Body of pancreas (tissue), 4 donors: ENCODE data around the gene DNAH3. TPM values are rescaled to one million over a fixed set of nuclear protein-coding genes. Genes with fewer than 3 reads are reported as not detected.
A peak's percentile ranks its signal among the peaks of the same experiment; 100 is the strongest.

Source experiments
- ATAC-seq: fragments of 150-250 bp; one replicate; pipeline ENCODE4 v1.9.1; 2016
- DNase-seq, 4 donors: peaks; one replicate each; pipeline ENCODE4 v3.0.0-alpha.2; 2019
- H3K27ac ChIP-seq, 4 donors: fragments of 200-600 bp; sonication (generic); 1 replicate in 3 of 4; 2 replicates in 1 of 4; pipeline versions ENCODE4 v1.5.1 to v1.6.1; 2016 to 2019; ENCODE audit warnings: mild to moderate bottlenecking in 1 of 4, mixed read lengths in 1 of 4, moderate library complexity in 1 of 4
- H3K27me3 ChIP-seq, 2 donors: fragments of 200-600 bp; sonication (generic); one replicate each; pipeline ENCODE4 v1.6.0; 2016; ENCODE audit warnings: mild to moderate bottlenecking in 1 of 2
- H3K36me3 ChIP-seq, 2 donors: fragments of 200-600 bp; sonication (generic); replicated peaks in 1 of 2; 2 replicates each; pipeline ENCODE4 v1.5.1; 2016; ENCODE audit warnings: low read depth in 2 of 2; ENCODE audit not compliant: insufficient read depth in 1 of 2
- H3K4me1 ChIP-seq: fragments of 200-600 bp; sonication (generic); one replicate; pipeline ENCODE4 v1.6.0; 2016
- H3K4me3 ChIP-seq, 2 donors: fragments of 200-600 bp; sonication (generic); 1 replicate in 1 of 2; 2 replicates in 1 of 2; pipeline ENCODE4 v1.5.1; 2016 to 2019
- H3K9me3 ChIP-seq, 3 donors: fragments of 200-600 bp; sonication (generic); 1 replicate in 2 of 3; 2 replicates in 1 of 3; pipeline ENCODE4 v1.5.1; 2016
- POLR2A ChIP-seq, 3 donors: fragments of 450-650 bp; IDR thresholded peaks; one replicate each; pipeline ENCODE4 v1.6.1; 2016; ENCODE audit warnings: antibody characterized with exemption in 3 of 3, mild to moderate bottlenecking in 2 of 3
- WGBS, 2 donors: methylation state at CpG; one replicate each; pipeline ENCODE4 v1.1.5; 2017; 5-methylcytosine and 5-hydroxymethylcytosine counted together
- intact Hi-C: fragments of 100-400 bp; cut with DNase I; formaldehyde crosslinking; loops from one replicate; pipeline ENCODE4 v1.15.1; 2023
- total RNA-seq, 2 donors: library from RNA; depleted of rRNA; stranded (reverse); fragments of >200 nt; gene quantifications; one replicate each; pipeline ENCODE4 v1.1.0, GENCODE V29; 2016
- TF ChIP-seq, protein P1 (sequence below), 7 experiments: fragments of 450-650 bp in 4 of 7; fragments of 200-600 bp in 3 of 7; sonication (generic) in 3 of 7; IDR thresholded peaks; one replicate each; pipeline ENCODE4 v1.5.1; 2016 to 2019; ENCODE audit warnings: antibody characterized with exemption in 7 of 7

DNAH3 gene
- total RNA-seq, 2 donors from 2014 or later = not detected

- H3K27me3 ChIP-seq = no peaks in the 10 kb centered on the region
- WGBS, 2 donors = 14 to 17% methylated on average over 7 of the region's 7 CpGs
- intact Hi-C loops = no loop called here
- TF ChIP-seq, protein P1, sequence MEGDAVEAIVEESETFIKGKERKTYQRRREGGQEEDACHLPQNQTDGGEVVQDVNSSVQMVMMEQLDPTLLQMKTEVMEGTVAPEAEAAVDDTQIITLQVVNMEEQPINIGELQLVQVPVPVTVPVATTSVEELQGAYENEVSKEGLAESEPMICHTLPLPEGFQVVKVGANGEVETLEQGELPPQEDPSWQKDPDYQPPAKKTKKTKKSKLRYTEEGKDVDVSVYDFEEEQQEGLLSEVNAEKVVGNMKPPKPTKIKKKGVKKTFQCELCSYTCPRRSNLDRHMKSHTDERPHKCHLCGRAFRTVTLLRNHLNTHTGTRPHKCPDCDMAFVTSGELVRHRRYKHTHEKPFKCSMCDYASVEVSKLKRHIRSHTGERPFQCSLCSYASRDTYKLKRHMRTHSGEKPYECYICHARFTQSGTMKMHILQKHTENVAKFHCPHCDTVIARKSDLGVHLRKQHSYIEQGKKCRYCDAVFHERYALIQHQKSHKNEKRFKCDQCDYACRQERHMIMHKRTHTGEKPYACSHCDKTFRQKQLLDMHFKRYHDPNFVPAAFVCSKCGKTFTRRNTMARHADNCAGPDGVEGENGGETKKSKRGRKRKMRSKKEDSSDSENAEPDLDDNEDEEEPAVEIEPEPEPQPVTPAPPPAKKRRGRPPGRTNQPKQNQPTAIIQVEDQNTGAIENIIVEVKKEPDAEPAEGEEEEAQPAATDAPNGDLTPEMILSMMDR (IDR thresholded peaks at IDR 0.05) = no peak
- no peak for TF ChIP-seq POLR2A (IDR thresholded peaks at IDR 0.05)
- no peak overlapping the region for H3K4me3 ChIP-seq
- peak overlapping the region in 3 of 4 donors; percentile 29 to 62 (median 41) for H3K27ac ChIP-seq
- ATAC-seq = no peak
- peaks cover 0 to 3% of the 10 kb centered on the region in 2 donors for H3K36me3 ChIP-seq
- H3K4me1 ChIP-seq = peaks cover 40% of the 10 kb centered on the region
- DNase-seq = peak; percentile 18 to 67 (median 50)
- H3K9me3 ChIP-seq = no peaks in the 10 kb centered on the region
Observed at GRCh38 chr16:21162661-21163151, 12.1 kb upstream of the DNAH3 start.

GRCh38 chr16:21161211-21161610 lies 10.6 kb upstream of the DNAH3 start:
- H3K4me1 ChIP-seq = peaks cover 42% of the 10 kb centered on the region
- 59 to 61% methylated on average over 2 of the region's 2 CpGs for whole genome bisulfite sequencing, 2 donors
- no peaks in the 10 kb centered on the region for H3K9me3 ChIP-seq
- H3K4me3 ChIP-seq = no peak overlapping the region
- no peak for ATAC-seq
- no peak overlapping the region for H3K27ac ChIP-seq
- intact Hi-C loops = no loop called here
- DNase-seq = no peak
- peaks cover 0 to 3% of the 10 kb centered on the region in 2 donors for H3K36me3 ChIP-seq
- H3K27me3 ChIP-seq = no peaks in the 10 kb centered on the region
- TF ChIP-seq, protein P1 (IDR thresholded peaks at IDR 0.05) = no peak
- no peak for TF ChIP-seq POLR2A (IDR thresholded peaks at IDR 0.05)

GRCh38 chr16:21160276-21160675 lies 9.6 kb upstream of the DNAH3 start:
- intact Hi-C loops = no loop called here
- WGBS, 2 donors = 45 to 71% methylated on average over 1 of the region's 1 CpG
- H3K4me3 ChIP-seq = no peak overlapping the region
- H3K36me3 ChIP-seq = peaks cover 0 to under 1% of the 10 kb centered on the region in 2 donors
- H3K27me3 ChIP-seq = no peaks in the 10 kb centered on the region
- no peak for ATAC-seq
- no peak for TF ChIP-seq POLR2A (IDR thresholded peaks at IDR 0.05)
- TF ChIP-seq, protein P1 (IDR thresholded peaks at IDR 0.05) = no peak
- H3K9me3 ChIP-seq = no peaks in the 10 kb centered on the region
- no peak for DNase-seq
- peaks cover 42% of the 10 kb centered on the region for H3K4me1 ChIP-seq
- no peak overlapping the region for H3K27ac ChIP-seq

DNA sequence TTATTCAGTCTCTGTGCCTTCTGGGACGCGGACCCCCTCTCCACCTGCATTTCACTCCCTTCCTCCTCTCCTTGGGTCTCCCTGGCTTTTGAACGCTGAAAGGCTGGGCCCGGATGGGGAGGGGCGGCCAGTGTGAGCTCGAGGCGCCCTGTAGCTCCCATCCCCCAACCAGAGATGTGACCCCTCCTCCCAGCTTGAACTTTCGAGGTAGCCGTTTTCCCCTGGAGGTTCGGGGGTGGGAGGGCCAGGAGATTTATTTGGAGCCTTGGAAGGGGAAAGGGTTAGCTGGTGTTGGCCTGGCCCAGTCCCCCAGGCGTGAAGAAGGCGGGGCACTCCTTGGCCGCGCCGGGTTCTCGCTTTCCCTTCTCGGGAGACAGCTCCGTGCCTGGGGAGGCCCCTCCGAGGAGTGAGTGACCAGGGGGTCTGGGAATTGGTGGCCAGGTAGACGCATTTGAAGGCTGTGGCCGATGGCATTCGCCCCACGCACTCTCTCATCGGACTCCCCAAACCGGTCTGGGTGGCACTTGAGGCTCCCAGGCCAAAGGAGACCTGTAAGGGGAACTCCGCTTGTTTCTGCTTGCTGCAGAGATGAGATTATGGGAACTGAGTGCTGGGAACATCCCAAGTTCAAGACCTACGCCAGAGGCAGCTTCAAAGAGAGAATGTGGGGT lies 8.8 kb upstream of the DNAH3 start:
- Histone ChIP-seq H3K4me3 (peak overlapping the region; percentile 76 to 88), H3K36me3 (no peaks in the 10 kb centered on the region), H3K27ac (peak overlapping the region; percentile 48 to 76 (median 62)), H3K9me3 (no peaks in the 10 kb centered on the region), H3K4me1 (peaks cover 42% of the 10 kb centered on the region), H3K27me3 (no peaks in the 10 kb centered on the region)
- ATAC-seq (peak; percentile 45), DNase-seq (peak; percentile 57 to 73 (median 66))
- 2 to 3% methylated on average over 12 to 20 of the region's 27 CpGs for WGBS, 2 donors
- TF ChIP-seq, protein P1 (IDR thresholded peaks at IDR 0.05) = no peak
- peak; percentile 8 to 68 (median 61) for TF ChIP-seq POLR2A (IDR thresholded peaks at IDR 0.05)
- intact Hi-C loops = no loop called here
